GM21576 (cell line): Measurements from ENCODE around the gene RPS15A.
"Not testable (repeated sequence)": the region's sequence is repeated elsewhere in the genome, so short reads cannot be mapped to it uniquely, and the experiment has no call there.

Experiments used
- ATAC-seq: cut with Tn5 transposase; IDR thresholded peaks from one replicate; pipeline ENCODE4 v1.9.1; 2021; ENCODE audit warnings: mild to moderate bottlenecking, moderate library complexity; ENCODE audit not compliant: unreplicated experiment

The RPS15A gene

DNA sequence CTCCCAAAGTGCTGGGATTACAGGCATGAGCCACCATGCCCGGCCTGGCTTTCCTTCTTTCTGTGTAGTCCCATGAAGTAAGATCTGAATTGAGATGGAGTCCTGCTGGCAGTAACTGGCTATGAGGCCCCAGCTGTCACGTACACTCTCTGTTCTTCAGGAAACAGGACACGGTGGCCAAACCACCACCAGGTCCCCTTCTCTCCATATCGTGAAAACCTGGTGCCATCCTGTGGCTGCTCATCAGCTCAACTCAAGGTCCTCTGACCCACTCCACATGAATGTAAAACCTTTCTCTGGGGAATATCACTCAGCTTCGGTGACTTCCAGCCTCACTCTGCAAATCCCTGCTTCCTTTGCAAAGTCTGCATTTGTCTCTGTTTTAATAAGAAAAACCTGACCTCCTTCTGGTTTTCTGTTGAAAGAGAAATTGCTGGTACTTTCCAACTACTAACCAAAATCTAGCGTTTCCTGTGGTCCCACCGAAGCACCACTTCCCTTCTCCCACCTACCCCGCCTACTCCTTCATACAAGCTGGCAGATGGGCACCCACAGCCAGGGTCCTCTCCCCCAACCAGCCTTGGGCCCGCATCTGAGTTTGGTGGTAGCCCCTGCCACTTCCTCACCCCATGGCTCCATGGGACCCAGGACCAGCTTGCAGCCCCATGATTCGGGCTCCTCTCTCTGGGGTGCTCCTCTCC lies 32.0 kb downstream of the RPS15A start:
- ATAC-seq = not testable (repeated sequence)

DNA sequence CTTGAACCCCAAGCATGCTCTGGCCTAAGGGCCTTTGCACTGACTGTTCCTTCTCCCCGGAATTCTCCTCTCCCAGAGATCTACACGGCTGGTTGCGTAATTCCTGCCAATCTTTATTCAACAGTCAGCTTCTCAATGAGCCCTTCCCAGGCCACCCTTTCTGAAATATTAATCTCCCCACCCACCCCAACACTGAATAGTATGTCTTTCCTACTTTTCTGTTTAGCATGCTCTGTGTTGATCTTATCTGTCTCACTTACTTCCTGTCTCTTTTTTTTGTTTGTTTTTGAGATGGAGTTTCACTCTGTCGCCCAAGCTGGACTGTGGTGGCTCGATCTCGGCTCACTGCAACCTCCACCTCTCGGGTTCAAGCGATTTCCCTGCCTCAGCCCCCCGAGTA lies 33.5 kb downstream of the RPS15A start:
- ATAC-seq = not testable (repeated sequence)

GRCh38 chr16:18742870-18743269 lies 47.3 kb downstream of the RPS15A start:
- not testable (repeated sequence) for ATAC-seq

DNA sequence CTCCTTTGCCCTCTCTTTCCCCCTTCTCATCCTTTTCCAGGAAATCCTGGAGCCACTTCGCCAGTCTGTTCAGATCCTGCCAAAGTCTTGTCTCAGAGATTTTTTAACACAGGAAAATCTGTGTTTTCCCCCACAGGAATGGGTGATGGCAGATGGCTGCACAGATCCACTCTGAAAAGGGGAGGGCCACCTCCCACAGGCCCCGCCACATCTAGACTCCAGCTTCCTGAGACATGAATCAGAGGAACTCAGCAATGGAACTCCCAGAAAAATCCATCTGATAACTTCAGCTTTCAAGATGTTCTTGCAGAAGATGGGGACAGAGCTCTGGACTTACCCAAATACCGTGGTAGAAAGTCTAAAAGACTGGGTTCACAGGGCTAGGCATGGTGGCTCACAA lies 50.1 kb downstream of the RPS15A start:
- not testable (repeated sequence) for ATAC-seq

- ATAC-seq = not testable (repeated sequence)
These were observed 51.4 kb downstream of the RPS15A start for GRCh38 chr16:18738768-18739167.

DNA sequence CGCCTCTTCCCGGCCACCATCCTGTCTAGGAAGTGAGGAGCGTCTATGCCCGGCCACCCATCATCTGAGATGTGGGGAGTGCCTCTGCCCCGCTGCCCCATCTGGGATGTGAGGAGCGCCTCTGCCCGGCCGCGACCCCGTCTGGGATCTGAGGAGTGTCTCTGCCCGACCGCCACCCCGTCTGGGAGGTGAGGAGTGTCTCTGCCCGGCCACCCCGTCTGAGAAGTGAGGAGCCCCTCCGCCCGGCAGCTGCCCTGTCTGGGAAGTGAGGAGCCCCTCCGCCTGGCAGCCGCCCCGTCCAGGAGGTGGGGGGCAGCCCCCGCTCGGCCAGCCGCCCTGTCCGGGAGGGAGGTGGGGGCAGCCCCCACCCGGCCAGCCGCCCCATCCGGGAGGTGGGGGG lies 55.9 kb downstream of the RPS15A start:
- ATAC-seq = not testable (repeated sequence)
